DOHH2 (cell line): Measurements from ENCODE around the gene EIF2B2.

Experiments used
- EZH2phosphoT487 ChIP-seq: fragments of 200-600 bp; sonication (generic); IDR thresholded peaks from 2 replicates; pipeline ENCODE4 v1.6.1; 2017; ENCODE audit warnings: borderline replicate concordance, mild to moderate bottlenecking, antibody characterized with exemption, low read length, moderate library complexity, mixed read lengths
- TF ChIP-seq, protein P1 (sequence below): fragments of 200-600 bp; sonication (generic); IDR thresholded peaks from one replicate; pipeline ENCODE4 v1.5.1; 2014; ENCODE audit warnings: antibody characterized with exemption, mild to moderate bottlenecking, low read depth, low read length; ENCODE audit not compliant: poor library complexity, severe bottlenecking

DNA sequence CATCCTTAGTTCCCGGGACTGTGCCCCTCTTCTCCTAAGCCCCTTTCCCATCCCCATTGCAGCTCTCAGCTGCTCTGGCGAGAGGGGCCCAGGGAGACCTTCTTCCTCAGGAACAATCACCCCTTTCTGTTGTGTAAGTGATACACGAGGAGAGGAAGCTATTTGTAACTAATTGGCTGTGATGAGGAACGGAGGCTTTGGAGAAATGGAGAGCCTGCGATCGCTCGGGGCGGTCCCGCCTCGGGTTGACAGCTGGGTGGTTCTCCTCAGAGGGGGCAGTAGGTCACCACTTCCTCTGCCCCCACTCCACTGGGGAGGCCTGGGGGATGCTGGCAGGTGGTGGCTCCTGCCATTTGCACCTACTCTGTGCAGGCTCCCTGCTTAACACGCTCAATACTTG is 40.7 kb upstream of the EIF2B2 start:
- TF ChIP-seq, protein P1, sequence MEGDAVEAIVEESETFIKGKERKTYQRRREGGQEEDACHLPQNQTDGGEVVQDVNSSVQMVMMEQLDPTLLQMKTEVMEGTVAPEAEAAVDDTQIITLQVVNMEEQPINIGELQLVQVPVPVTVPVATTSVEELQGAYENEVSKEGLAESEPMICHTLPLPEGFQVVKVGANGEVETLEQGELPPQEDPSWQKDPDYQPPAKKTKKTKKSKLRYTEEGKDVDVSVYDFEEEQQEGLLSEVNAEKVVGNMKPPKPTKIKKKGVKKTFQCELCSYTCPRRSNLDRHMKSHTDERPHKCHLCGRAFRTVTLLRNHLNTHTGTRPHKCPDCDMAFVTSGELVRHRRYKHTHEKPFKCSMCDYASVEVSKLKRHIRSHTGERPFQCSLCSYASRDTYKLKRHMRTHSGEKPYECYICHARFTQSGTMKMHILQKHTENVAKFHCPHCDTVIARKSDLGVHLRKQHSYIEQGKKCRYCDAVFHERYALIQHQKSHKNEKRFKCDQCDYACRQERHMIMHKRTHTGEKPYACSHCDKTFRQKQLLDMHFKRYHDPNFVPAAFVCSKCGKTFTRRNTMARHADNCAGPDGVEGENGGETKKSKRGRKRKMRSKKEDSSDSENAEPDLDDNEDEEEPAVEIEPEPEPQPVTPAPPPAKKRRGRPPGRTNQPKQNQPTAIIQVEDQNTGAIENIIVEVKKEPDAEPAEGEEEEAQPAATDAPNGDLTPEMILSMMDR, result no peak
- TF ChIP-seq EZH2phosphoT487, result no peak
